ENCODE measurements around the gene DIAPH3. TPM values are rescaled to one million over a fixed set of nuclear protein-coding genes. Genes with fewer than 3 reads are reported as not detected.

The DIAPH3 gene
- total RNA-seq, 2 donors from 2014 or later = 0.35 to 1.1 TPM

- Histone ChIP-seq H3K9me3 (no peaks in the 10 kb centered on the region), H3K27me3 (no peaks in the 10 kb centered on the region), H3K36me3 (no peaks in the 10 kb centered on the region), H3K4me1 (no peaks in the 10 kb centered on the region), H3K27ac (no peak overlapping the region), H3K4me3 (no peak overlapping the region)
- TF ChIP-seq CTCF (IDR thresholded peaks at IDR 0.05) = no peak
- no peak for DNase-seq (ENCODE audit: low spot score)
Measured at GRCh38 chr13:60138674-60139073, 25.1 kb downstream of the DIAPH3 start.

- no peaks in the 10 kb centered on the region for H3K27me3 ChIP-seq
- H3K9me3 ChIP-seq = no peaks in the 10 kb centered on the region
- no peak overlapping the region for H3K4me3 ChIP-seq
- no peaks in the 10 kb centered on the region for H3K36me3 ChIP-seq
- TF ChIP-seq CTCF (IDR thresholded peaks at IDR 0.05) = no peak
- no peak for DNase-seq (ENCODE audit: low spot score)
- H3K27ac ChIP-seq = no peak overlapping the region
- H3K4me1 ChIP-seq = no peaks in the 10 kb centered on the region
Measured at GRCh38 chr13:60137911-60138560, 25.7 kb downstream of the DIAPH3 start.

- no peaks in the 10 kb centered on the region for H3K4me1 ChIP-seq
- no peaks in the 10 kb centered on the region for H3K36me3 ChIP-seq
- H3K27me3 ChIP-seq = no peaks in the 10 kb centered on the region
- TF ChIP-seq CTCF (IDR thresholded peaks at IDR 0.05) = no peak
- DNase-seq (ENCODE audit: low spot score) = no peak
- H3K4me3 ChIP-seq = no peak overlapping the region
- H3K27ac ChIP-seq = no peak overlapping the region
- no peaks in the 10 kb centered on the region for H3K9me3 ChIP-seq
Measured at GRCh38 chr13:60135344-60135743, 28.4 kb downstream of the DIAPH3 start.

- H3K36me3 ChIP-seq = no peaks in the 10 kb centered on the region
- DNase-seq (ENCODE audit: low spot score) = no peak
Measured at GRCh38 chr13:60134376-60134775, 29.4 kb downstream of the DIAPH3 start.

GRCh38 chr13:60121337-60121687 is 42.4 kb downstream of the DIAPH3 start:
- peaks cover 0 to under 1% of the 10 kb centered on the region in 2 donors for H3K9me3 ChIP-seq
- no peak for DNase-seq (ENCODE audit: low spot score)
- no peak for TF ChIP-seq CTCF (IDR thresholded peaks at IDR 0.05)
- H3K27me3 ChIP-seq = no peaks in the 10 kb centered on the region
- H3K36me3 ChIP-seq = no peaks in the 10 kb centered on the region
- H3K4me3 ChIP-seq = no peak overlapping the region
- H3K4me1 ChIP-seq = no peaks in the 10 kb centered on the region
- no peak overlapping the region for H3K27ac ChIP-seq

More at GRCh38 chr13:60134376-60134775, 29.4 kb downstream of the DIAPH3 start:
- no peak for TF ChIP-seq CTCF (IDR thresholded peaks at IDR 0.05)
- H3K4me1 ChIP-seq = no peaks in the 10 kb centered on the region
- H3K4me3 ChIP-seq = no peak overlapping the region
- no peaks in the 10 kb centered on the region for H3K27me3 ChIP-seq
- H3K9me3 ChIP-seq = no peaks in the 10 kb centered on the region
- H3K27ac ChIP-seq = no peak overlapping the region

Data from right atrium auricular region (tissue), 2 donors.